Glutamatergic neuron (in vitro differentiated cells): ENCODE measurements around the gene NEURL1B. TPM values are rescaled to one million over a fixed set of nuclear protein-coding genes. Genes with fewer than 3 reads are reported as not detected.

Experiments
- DNase-seq: peaks from one replicate; pipeline ENCODE4 v3.0.0; 2022
- H3K27ac Mint-ChIP-seq: one replicate; pipeline ENCODE4 v1.8.0; 2020; ENCODE audit warnings: mild to moderate bottlenecking, mixed read lengths, inconsistent platforms; ENCODE audit not compliant: unreplicated experiment
- H3K27me3 Mint-ChIP-seq: one replicate; pipeline ENCODE4 v1.8.0; 2020; ENCODE audit warnings: mild to moderate bottlenecking, moderate library complexity, mixed read lengths, inconsistent platforms; ENCODE audit not compliant: unreplicated experiment
- H3K36me3 Mint-ChIP-seq: one replicate; pipeline ENCODE4 v1.8.0; 2020; ENCODE audit warnings: mild to moderate bottlenecking, mixed read lengths, inconsistent platforms; ENCODE audit not compliant: unreplicated experiment
- H3K4me1 Mint-ChIP-seq: one replicate; pipeline ENCODE4 v1.8.0; 2020; ENCODE audit warnings: mild to moderate bottlenecking, low read depth, mixed read lengths, inconsistent platforms; ENCODE audit not compliant: unreplicated experiment
- H3K4me3 Mint-ChIP-seq: one replicate; pipeline ENCODE4 v1.8.0; 2020; ENCODE audit warnings: mild to moderate bottlenecking, mixed read lengths, inconsistent platforms; ENCODE audit not compliant: unreplicated experiment
- H3K9me3 Mint-ChIP-seq: one replicate; pipeline ENCODE4 v1.8.0; 2020; ENCODE audit warnings: mild to moderate bottlenecking, moderate library complexity, mixed read lengths, inconsistent platforms; ENCODE audit not compliant: unreplicated experiment
- CTCF ChIP-seq: fragments of 200-600 bp; sonication (generic); IDR thresholded peaks from one replicate; pipeline ENCODE4 v1.5.0; 2021; ENCODE audit not compliant: partially characterized antibody, unreplicated experiment
- total RNA-seq: library from RNA; stranded (reverse); fragmentation: NEBNext Ultra II Directional; extraction: Animal tissue kit (Norgen Biotek cat#: 25700); gene quantifications from one replicate; pipeline ENCODE4 v1.2.1, GENCODE V29; 2021; ENCODE audit not compliant: unreplicated experiment

Gene NEURL1B
- total RNA-seq, 1 donor from 2014 or later: 11.4 TPM

DNA sequence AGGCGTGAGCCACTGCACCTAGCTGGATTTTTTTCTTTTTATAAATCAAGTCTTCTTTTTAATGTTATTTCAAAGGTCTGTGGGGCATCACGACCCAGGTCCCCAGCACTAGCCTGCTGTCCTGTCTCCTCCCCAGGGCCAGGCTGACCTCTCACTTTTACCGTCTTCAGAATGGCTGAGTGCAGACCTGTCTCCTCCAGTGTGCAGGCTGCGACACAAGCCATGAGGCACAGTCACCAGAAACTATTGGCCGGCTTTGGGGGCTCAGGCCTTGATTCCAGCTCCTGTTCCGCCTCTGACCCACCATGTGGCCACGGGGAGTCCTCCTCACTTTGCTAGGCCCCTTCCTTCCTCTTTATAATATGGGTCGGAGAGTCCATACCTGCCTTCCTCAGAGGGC, 46.6 kb upstream of the NEURL1B start:
- Mint-ChIP-seq H3K27ac (no peak overlapping the region), H3K4me3 (no peak overlapping the region), H3K4me1 (peaks cover 13% of the 10 kb centered on the region), H3K36me3 (no peaks in the 10 kb centered on the region), H3K9me3 (peaks cover 7% of the 10 kb centered on the region), H3K27me3 (peaks cover 13% of the 10 kb centered on the region)
- no peak for DNase-seq
- no peak for TF ChIP-seq CTCF

GRCh38 chr5:172594867-172595466, 46.1 kb upstream of the NEURL1B start:
- no peak overlapping the region for H3K4me3 Mint-ChIP-seq
- peaks cover 13% of the 10 kb centered on the region for H3K4me1 Mint-ChIP-seq
- DNase-seq: no peak
- H3K27ac Mint-ChIP-seq: peak overlapping the region; percentile 31
- TF ChIP-seq CTCF: no peak
- peaks cover 7% of the 10 kb centered on the region for H3K9me3 Mint-ChIP-seq
- H3K36me3 Mint-ChIP-seq: no peaks in the 10 kb centered on the region
- H3K27me3 Mint-ChIP-seq: peaks cover 14% of the 10 kb centered on the region

DNA sequence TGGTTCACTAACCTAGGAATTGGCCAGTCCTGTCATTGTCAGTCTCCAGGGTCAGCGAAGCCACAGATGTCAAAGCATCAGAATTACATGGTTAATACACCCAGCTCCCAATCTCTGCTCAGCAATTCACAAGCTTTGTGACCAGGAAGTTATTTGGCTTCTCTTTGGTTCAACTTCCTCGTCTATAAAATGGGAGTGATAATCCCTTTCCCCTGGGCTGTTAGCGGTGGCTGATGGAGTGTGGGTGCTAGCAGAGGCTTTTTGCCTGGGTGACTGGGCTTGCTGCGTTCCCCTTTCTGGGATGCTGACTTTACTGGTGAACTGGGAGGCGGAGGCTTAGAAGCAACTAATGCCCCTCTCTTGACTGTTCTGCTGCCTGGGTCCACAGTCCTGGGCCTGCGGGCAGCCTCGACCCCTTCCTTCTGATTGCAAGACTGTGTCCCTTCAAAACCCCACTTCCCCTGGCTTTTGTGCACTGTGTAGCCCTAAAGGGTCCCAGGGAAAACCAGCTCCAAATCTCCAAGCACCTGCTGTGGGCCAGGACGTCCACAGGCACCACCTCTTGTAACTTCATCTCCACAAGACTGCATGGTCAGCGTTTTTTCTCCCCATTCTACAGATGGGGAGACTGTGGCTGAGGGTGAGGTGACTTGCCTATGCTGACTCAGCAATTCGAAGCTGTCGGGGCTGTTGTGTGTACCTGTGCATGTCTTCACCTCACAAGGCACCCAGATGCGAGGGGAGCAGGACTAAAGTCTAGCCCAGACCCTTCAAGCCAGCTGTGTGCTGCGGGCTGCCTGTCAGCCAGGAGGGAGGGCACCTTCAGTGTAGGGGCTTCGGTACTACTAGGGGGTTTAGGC, 45.2 kb upstream of the NEURL1B start:
- Mint-ChIP-seq H3K36me3 (no peaks in the 10 kb centered on the region), H3K27me3 (peaks cover 15% of the 10 kb centered on the region), H3K9me3 (peaks cover 7% of the 10 kb centered on the region), H3K4me3 (no peak overlapping the region), H3K27ac (no peak overlapping the region), H3K4me1 (peaks cover 13% of the 10 kb centered on the region)
- TF ChIP-seq CTCF: no peak
- no peak for DNase-seq

- Mint-ChIP-seq H3K36me3 (no peaks in the 10 kb centered on the region), H3K4me3 (no peak overlapping the region), H3K27me3 (peaks cover 15% of the 10 kb centered on the region), H3K27ac (no peak overlapping the region), H3K4me1 (peaks cover 8% of the 10 kb centered on the region), H3K9me3 (peaks cover 7% of the 10 kb centered on the region)
- no peak for TF ChIP-seq CTCF
- DNase-seq: no peak
These were observed 44.3 kb upstream of the NEURL1B start for GRCh38 chr5:172596638-172597231.

- no peak for DNase-seq
- Mint-ChIP-seq H3K9me3 (peaks cover 7% of the 10 kb centered on the region), H3K4me1 (peaks cover 7% of the 10 kb centered on the region), H3K27me3 (peaks cover 15% of the 10 kb centered on the region), H3K27ac (no peak overlapping the region), H3K4me3 (no peak overlapping the region), H3K36me3 (no peaks in the 10 kb centered on the region)
- no peak for TF ChIP-seq CTCF
These were observed 43.3 kb upstream of the NEURL1B start for GRCh38 chr5:172597755-172598155.
